K562 (cell line): ENCODE data around the gene RAB3C.
"Not testable (repeated sequence)": the region's sequence is repeated elsewhere in the genome, so short reads cannot be mapped to it uniquely, and the experiment has no call there.

Experiments used
- CHAMP1 ChIP-seq: fragments of 450-650 bp; IDR thresholded peaks from 2 replicates; pipeline ENCODE4 v1.6.1; 2016; ENCODE audit warnings: mild to moderate bottlenecking
- EZH2 ChIP-seq: IDR thresholded peaks from 2 replicates; pipeline ENCODE4 v1.6.1; 2012; ENCODE audit warnings: low read depth, mild to moderate bottlenecking, inconsistent platforms, low read length, borderline replicate concordance
- GABPA ChIP-seq: fragments of 200-800 bp; sonication (Bioruptor generic); conservative IDR thresholded peaks from 2 replicates; pipeline ENCODE4 v1.6.1; 2016; ENCODE audit warnings: low read depth, missing genetic modification characterization, missing compliant biosample characterization
- KLF10 ChIP-seq: fragments of 250-450 bp; sonication (Bioruptor Pico); IDR thresholded peaks from 2 replicates; pipeline ENCODE4 v1.6.1; 2021; ENCODE audit warnings: matching md5 sums
- POLR2A ChIP-seq: fragments of 450-650 bp; conservative IDR thresholded peaks from 2 replicates; pipeline ENCODE4 v1.6.1; 2016
- ZBTB8A ChIP-seq: fragments of 450-650 bp; IDR thresholded peaks from 2 replicates; pipeline ENCODE4 v1.6.1; 2018; ENCODE audit warnings: mild to moderate bottlenecking, moderate library complexity; ENCODE audit not compliant: partially characterized antibody
- ZNF395 ChIP-seq: fragments of 200-800 bp; sonication (Bioruptor generic); IDR thresholded peaks from 2 replicates; pipeline ENCODE4 v1.6.1; 2017; ENCODE audit warnings: missing genetic modification characterization, missing compliant biosample characterization
- TF ChIP-seq, protein P1 (sequence below): sonication (generic); formaldehyde crosslinking; IDR thresholded peaks from 2 replicates; pipeline ENCODE4 v1.8.1; 2022; ENCODE audit warnings: missing genetic modification reagents

- TF ChIP-seq POLR2A; GABPA (tag); EZH2; ZBTB8A; KLF10 (CRISPR knock-in tag); ZNF395 (CRISPR knock-in tag); CHAMP1: not testable (repeated sequence)
- TF ChIP-seq, protein P1, sequence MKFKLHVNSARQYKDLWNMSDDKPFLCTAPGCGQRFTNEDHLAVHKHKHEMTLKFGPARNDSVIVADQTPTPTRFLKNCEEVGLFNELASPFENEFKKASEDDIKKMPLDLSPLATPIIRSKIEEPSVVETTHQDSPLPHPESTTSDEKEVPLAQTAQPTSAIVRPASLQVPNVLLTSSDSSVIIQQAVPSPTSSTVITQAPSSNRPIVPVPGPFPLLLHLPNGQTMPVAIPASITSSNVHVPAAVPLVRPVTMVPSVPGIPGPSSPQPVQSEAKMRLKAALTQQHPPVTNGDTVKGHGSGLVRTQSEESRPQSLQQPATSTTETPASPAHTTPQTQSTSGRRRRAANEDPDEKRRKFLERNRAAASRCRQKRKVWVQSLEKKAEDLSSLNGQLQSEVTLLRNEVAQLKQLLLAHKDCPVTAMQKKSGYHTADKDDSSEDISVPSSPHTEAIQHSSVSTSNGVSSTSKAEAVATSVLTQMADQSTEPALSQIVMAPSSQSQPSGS (CRISPR knock-in tag), result not testable (repeated sequence)
Observed at GRCh38 chr5:58557665-58558338, 25.1 kb upstream of the RAB3C start.
